DMS53 treated with DMSO at 0.1 percent for 48 hours (cell line): ENCODE measurements around the gene SLC49A3.
"Not testable (repeated sequence)": the region's sequence is repeated elsewhere in the genome, so short reads cannot be mapped to it uniquely, and the experiment has no call there.

Experiments
- DNase-seq: peaks from one replicate; lab custom pipeline; 2025; ENCODE audit not compliant: unreplicated experiment; lab: John Stamatoyannopoulos, UW

Gene SLC49A3

GRCh38 chr4:654871-655463, 34.0 kb downstream of the SLC49A3 start:
- no peak for DNase-seq

DNA sequence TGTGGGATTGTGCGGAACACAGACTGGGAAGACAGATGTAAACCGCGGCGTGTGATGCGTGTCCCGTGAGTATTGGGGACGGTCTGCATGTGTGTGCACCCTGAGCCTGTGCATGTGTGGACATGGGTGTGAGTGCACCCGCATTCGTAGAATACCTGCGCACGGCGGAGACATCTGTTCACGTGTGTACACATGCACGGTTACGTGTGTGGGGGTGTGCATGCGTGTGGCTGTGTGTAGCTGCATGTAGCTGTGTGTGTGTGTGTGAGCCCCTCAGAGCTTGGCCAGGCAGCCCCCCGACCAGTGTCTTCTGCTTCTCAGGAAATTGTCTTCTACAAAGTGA, 34.5 kb downstream of the SLC49A3 start:
- no peak for DNase-seq

DNA sequence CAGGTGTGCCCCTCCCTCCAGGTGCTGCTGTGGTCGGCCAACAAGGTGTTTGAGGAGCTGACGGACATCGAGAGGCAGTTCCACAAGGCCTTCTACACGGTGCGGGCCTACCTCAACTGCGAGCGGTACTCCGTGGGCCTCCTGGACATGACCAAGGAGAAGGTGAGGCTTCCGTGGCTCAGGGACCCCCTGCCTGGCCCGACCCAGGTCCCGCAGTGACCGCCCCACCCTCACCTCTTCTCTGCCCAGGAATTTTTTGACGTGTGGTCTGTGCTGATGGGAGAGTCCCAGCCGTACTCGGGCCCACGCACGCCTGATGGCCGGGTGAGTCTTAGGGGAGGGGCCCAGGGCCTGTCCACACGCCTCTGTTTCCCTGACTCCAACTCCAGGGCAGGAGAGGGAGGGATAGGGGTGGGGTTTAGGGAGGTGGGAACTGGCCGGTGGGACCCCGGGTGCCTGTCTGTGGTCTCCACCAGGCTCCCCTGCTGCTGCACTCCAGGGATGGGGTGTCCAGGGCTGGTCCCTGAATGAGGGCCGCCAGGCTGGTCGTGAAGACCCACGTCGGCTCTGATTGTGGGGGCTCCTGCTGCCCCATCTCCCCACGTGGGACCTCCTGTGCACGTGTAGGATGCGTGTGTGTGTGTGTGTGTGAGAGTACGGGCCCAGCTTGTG, 35.0 kb downstream of the SLC49A3 start:
- DNase-seq: no peak

- no peak for DNase-seq
Observed at GRCh38 chr4:653080-653821, 35.7 kb downstream of the SLC49A3 start.

GRCh38 chr4:651884-652642, 36.9 kb downstream of the SLC49A3 start:
- DNase-seq: no peak

DNA sequence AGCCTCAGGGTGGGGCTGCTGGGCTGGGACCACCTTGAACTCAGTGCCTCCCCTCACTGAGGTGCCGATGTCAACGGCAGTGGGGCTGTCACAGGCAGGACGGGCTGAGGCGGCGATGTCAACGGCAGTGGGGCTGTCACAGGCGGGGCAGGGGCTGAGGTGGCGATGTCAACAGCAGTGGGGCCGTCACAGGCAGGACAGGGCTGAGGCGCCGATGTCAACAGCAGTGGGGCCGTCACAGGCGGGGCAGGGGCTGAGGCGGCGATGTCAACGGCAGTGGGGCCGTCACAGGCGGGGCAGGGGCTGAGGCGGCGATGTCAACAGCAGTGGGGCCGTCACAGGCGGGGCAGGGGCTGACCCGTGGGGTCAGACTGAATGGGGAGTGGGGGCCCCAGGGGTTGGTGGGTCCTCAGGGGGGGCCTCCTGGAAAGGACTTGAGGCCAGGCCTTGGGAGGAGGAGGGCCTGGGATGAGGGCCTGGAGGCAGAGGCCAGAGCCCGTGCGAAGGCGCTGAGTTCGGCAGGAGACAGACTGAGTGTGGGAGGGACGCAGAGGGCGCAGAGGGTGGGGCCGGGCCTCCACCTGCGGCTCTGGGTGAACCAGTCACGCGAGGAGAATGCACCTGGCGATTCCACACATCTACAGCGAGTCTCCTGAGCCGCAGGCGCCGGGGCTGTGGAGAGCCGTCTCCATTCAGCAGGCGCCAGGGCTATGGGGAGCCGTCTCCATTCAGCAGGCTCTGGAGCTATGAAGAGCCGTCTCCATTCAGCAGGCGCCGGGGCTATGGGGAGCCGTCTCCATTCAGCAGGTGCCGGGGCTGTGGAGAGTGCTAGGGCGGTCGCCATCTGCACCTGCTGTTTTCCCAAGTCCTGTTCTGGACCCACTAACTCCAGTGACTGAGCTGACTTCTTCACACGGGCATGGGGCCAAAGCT, 37.7 kb downstream of the SLC49A3 start:
- peak; percentile 93 for DNase-seq

DNA sequence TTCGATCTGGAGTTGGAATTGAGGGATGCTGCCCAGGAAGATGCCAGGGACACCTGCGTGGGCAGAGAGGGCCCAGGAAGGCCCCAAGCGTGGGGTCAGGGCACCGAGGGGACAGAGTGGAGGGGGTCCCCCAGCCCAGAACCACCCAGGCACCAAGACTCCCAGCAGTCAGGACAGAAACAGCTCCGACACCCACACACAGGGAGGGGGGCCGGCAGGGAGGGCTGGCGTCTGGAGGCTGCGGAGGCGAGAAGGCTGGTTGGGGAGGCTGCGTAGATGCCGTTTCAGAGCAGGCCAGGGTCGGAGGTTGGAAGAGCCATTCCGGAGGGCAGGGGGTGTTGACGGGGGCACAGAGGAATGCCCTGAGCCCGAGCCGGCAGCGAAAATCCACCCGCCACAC, 38.5 kb downstream of the SLC49A3 start:
- no peak for DNase-seq

GRCh38 chr4:649751-650310, 39.1 kb downstream of the SLC49A3 start:
- no peak for DNase-seq

- no peak for DNase-seq
Observed at GRCh38 chr4:649293-649625, 39.7 kb downstream of the SLC49A3 start.

DNA sequence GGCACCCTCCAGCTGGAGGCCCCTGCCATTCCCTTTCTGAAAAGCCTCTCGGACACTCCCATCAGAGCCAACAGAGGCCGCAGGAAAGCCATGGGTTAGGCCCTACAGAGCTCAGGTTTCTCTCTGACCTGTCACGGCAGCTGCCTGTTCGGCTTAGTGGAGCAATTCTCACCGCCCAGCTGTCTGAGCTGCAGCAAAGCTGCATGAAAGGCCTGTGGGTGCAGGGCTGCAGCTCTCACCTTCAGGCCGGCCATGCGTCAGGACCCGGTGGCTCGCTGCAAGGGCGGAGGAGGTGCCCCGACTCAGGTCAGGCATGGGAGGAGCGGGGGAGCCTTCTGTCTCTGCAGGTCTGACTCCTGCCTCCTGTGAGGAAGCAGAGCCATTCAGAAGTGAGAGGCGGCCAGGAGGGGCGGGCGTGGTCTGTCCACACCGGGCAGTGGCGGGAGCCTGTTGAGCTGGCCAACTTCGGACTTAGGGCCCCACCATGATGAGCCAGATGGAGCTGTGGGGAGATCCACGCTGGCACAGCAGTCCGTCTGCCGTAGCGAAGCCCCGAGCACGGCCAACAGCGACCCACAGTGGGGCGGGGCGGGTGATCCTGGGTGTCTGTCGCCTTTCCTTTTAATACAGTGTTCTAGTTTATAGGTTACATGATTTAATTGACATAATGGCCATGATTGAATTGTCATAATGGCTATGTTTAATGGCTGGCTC, 40.2 kb downstream of the SLC49A3 start:
- DNase-seq: no peak

DNA sequence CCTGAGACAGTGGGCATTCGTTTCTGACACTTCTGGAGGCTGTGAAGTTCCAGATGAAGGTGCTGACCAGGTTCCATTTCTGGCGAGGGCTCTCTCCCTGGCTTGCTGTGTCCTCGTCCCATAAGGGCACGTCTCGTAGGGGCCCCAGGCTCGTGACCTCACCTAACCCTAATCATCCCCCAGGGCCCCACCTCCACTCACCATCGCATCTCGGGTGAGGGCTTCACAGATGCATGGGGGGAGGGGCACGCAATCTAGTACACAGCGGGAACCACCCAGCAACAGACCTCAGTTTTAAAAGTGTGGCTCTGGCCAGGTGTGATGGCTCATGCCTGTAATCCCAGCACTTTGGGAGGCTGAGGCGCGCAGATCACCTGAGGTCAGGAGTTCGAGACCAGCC, 41.5 kb downstream of the SLC49A3 start:
- DNase-seq: no peak

DNA sequence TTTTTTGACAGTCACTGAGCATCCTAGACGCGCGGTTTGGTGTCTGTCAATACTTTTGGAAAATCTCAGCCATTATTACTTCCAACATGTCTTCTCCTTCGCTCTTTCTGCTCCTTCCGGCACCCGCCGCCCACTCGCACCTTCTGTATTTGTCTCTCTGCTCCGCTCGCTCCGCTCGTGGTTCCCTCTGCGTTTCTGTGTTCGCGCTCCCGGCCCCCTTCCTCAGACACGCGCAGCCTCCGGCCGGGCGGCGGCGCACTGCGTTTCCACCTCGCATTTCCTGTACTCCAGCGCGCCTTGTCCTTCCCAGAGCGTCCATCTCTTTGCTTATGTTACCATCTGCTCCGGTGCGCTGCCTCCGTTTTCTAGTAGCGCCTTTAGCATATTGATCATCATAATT, 42.5 kb downstream of the SLC49A3 start:
- no peak for DNase-seq

DNA sequence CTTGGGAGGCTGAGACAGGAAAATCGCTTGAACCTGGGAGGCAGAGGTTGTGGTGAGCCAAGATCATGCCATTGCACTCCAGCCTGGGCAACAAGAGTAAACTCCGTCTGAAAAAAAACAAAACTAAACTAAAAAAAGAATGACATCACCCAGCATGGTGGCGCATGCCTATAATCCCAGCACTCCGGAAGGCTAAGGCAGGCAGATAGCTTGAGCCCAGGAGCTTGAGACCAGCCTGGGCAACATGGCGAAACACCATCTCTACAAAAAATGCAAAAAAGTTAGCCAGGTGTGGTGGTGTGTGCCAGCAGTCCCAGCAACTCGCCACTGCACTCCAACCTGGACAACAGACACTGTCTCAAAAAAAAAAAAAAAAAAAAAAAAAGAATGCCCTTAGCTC, 46.6 kb downstream of the SLC49A3 start:
- DNase-seq: not testable (repeated sequence)

- DNase-seq: no peak
Observed at GRCh38 chr4:637536-638280, 51.2 kb downstream of the SLC49A3 start.

DNA sequence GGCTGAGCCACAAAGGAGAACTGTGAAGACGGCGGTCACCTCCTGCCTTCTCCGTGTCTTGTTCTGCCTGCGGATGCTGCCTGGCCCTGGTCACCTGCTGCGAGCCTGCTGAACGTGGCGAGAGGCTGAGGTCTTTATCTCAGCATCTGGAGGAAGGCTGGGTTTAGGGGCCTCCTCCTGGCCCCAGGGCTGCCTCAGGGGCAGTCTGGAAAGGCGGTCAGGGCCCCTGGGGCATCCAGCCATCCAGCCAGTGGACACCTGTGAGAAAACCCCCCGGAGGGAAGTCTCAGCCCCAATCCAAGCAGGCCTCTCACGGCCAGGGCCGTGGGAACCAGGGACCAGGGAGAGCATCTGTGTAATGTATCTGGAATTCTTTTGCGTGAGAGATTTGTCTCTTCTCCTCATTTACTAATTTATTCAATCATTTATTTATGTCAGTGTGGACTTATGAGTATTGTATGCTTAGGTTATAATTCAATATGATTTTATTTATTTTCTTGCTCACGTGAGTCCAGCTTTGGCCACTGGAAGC, 52.3 kb downstream of the SLC49A3 start:
- no peak for DNase-seq

DNA sequence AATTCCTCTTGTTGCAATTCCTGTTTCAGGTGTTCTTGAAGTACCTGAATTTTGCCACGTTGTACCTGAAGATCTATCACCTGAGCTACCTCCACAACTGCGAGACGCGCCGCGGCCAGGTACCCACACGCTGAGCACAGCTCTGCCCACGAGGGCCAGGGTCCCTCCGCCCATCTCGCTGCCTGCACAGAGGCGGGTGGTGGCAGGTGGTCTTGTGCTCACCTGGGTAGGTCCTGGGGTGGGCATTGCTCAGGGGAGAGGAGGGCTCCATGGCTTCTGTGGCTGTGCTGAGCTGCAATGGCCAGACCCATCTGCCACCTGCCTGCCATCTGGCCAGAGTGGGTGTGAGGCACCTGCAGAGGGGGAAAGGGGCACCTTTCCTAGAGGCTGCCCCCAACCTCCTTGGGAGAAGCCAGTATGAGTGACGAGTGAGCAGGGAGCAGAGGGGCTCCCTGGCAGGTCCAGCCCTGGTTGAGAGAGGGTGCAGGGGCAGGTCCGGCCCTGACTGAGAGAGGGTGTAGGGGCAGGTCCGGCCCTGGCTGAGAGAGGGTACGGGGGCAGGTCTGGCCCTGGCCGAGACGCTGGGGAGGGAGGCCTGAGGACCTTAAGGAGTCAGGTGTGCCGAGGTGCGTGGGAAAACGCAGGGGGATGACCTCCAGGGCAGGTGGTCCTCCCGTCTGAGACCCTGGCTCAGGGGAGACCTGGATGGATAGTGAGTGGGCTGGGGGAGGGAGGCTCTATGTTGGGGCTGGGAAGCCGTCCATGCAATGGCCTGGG, 52.9 kb downstream of the SLC49A3 start:
- DNase-seq: no peak

DNA sequence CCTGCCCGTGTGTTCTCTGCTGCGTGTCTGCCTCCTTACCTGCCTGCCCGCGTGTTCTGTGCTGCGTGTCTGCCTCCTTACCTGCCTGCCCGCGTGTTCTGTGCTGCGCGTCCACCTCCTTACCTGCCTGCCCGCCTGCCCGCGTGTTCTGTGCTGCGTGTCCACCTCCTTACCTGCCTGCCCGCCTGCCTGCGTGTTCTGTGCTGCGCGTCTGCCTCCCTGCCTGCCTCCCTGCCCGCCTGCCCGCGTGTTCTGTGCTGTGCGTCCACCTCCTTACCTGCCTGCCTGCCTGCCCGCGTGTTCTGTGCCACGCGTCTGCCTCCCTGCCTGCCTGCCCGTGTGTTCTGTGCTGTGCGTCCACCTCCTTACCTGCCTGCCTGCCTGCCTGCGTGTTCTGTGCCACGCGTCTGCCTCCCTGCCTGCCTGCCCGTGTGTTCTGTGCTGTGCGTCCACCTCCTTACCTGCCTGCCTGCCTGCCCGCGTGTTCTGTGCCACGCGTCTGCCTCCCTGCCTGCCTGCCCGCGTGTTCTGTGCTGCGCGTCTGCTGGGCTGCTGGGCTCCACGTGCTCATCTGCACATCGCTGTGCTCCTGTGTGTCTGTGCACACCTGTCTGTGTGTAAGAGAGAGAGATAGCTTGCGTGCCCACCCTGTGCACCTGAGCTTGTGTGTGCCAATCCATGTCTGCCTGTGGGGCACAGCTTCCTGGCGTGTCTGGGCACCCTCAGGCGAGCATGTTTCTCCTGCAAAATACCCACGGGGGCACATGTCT, 53.7 kb downstream of the SLC49A3 start:
- DNase-seq: not testable (repeated sequence)
